ENCODE measurements around the gene ATM. TPM values are rescaled to one million over a fixed set of nuclear protein-coding genes. Genes with fewer than 3 reads are reported as not detected.

ATM gene
- total and polyA plus RNA-seq, 2 experiments from 2014 or later = 27.6 to 59.3 TPM

- no peaks in the 10 kb centered on the region for H3K9me3 Mint-ChIP-seq
- H3K79me2 ChIP-seq (replicated peaks; ENCODE audit: insufficient read depth) = no peaks in the 10 kb centered on the region
- no peak overlapping the region for H3K4me3 Mint-ChIP-seq
- no peak for ATAC-seq
- H3K27ac Mint-ChIP-seq = no peak overlapping the region
- H3K36me3 ChIP-seq (ENCODE audit: insufficient read depth) = peaks cover 9% of the 10 kb centered on the region; the same call in 1 of the 2 replicates
- TF ChIP-seq ZNF462 (CRISPR knock-in tag; IDR thresholded peaks at IDR 0.05) (no peak), POLR2AphosphoS5 (IDR thresholded peaks at IDR 0.05; ENCODE audit: low read depth) (no peak), STAT1 (IDR thresholded peaks at IDR 0.05; ENCODE audit: unreplicated experiment) (no peak), ZNF331 (CRISPR knock-in tag; IDR thresholded peaks at IDR 0.05; ENCODE audit: low read depth) (no peak), EZH2 (IDR thresholded peaks at IDR 0.05; ENCODE audit: low read depth, unreplicated experiment) (no peak), EZH2phosphoT487 (IDR thresholded peaks at IDR 0.05; ENCODE audit: unreplicated experiment) (no peak), JUNB (IDR thresholded peaks at IDR 0.05; ENCODE audit: unreplicated experiment) (no peak), REST (IDR thresholded peaks at IDR 0.05; ENCODE audit: unreplicated experiment) (no peak), NANOG (IDR thresholded peaks at IDR 0.05; ENCODE audit: borderline replicate concordance) (no peak), ZNF114 (CRISPR knock-in tag; IDR thresholded peaks at IDR 0.05) (no peak)
- TF ChIP-seq, protein P1, sequence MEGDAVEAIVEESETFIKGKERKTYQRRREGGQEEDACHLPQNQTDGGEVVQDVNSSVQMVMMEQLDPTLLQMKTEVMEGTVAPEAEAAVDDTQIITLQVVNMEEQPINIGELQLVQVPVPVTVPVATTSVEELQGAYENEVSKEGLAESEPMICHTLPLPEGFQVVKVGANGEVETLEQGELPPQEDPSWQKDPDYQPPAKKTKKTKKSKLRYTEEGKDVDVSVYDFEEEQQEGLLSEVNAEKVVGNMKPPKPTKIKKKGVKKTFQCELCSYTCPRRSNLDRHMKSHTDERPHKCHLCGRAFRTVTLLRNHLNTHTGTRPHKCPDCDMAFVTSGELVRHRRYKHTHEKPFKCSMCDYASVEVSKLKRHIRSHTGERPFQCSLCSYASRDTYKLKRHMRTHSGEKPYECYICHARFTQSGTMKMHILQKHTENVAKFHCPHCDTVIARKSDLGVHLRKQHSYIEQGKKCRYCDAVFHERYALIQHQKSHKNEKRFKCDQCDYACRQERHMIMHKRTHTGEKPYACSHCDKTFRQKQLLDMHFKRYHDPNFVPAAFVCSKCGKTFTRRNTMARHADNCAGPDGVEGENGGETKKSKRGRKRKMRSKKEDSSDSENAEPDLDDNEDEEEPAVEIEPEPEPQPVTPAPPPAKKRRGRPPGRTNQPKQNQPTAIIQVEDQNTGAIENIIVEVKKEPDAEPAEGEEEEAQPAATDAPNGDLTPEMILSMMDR (conservative IDR thresholded peaks at IDR 0.05; ENCODE audit: low read depth in 2 of 2) = no peak
- TF ChIP-seq, protein P2, sequence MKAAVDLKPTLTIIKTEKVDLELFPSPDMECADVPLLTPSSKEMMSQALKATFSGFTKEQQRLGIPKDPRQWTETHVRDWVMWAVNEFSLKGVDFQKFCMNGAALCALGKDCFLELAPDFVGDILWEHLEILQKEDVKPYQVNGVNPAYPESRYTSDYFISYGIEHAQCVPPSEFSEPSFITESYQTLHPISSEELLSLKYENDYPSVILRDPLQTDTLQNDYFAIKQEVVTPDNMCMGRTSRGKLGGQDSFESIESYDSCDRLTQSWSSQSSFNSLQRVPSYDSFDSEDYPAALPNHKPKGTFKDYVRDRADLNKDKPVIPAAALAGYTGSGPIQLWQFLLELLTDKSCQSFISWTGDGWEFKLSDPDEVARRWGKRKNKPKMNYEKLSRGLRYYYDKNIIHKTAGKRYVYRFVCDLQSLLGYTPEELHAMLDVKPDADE (IDR thresholded peaks at IDR 0.05) = no peak
- DNase-seq (ENCODE audit: low spot score) = no peak
- H3K27me3 Mint-ChIP-seq (ENCODE audit: insufficient read depth, low read depth, poor library complexity) = no peaks in the 10 kb centered on the region
- no peak overlapping the region for H3K4me2 ChIP-seq
- H3K4me1 Mint-ChIP-seq = peaks cover 20% of the 10 kb centered on the region
- no peaks in the 10 kb centered on the region for H4K20me1 ChIP-seq (replicated peaks; ENCODE audit: insufficient read depth)
- no peaks in the 10 kb centered on the region for H3K27me3 ChIP-seq (ENCODE audit: insufficient read depth)
- no peak overlapping the region for H3K4me3 ChIP-seq
- no peaks in the 10 kb centered on the region for H3F3A ChIP-seq (replicated peaks; ENCODE audit: low read depth)
- H3K4me1 ChIP-seq (ENCODE audit: insufficient read depth) = peaks cover 21% of the 10 kb centered on the region
- H3K36me3 Mint-ChIP-seq (ENCODE audit: low read depth) = no peaks in the 10 kb centered on the region; the same call in 2 of the 3 replicates
- H2AFZ ChIP-seq = no peak overlapping the region
- no peak overlapping the region for H3K27ac ChIP-seq (ENCODE audit: low read depth)
- no peaks in the 10 kb centered on the region for H3K9me2 ChIP-seq (ENCODE audit: insufficient read depth)
Observed at GRCh38 chr11:108341654-108342053, 118.8 kb downstream of the ATM start.
